Activated CD8-positive, alpha-beta memory T cell treated with anti-CD3 and anti-CD28 coated beads for 4 hours (primary cell): ENCODE measurements around the gene ITK.
A peak's percentile ranks its signal among the peaks of the same experiment; 100 is the strongest.

Source experiments
- DNase-seq, 2 donors: peaks; one replicate each; pipeline ENCODE4 v3.0.0-alpha.2; 2020; ENCODE audit warnings: low read depth in 2 of 2

Gene ITK

DNA sequence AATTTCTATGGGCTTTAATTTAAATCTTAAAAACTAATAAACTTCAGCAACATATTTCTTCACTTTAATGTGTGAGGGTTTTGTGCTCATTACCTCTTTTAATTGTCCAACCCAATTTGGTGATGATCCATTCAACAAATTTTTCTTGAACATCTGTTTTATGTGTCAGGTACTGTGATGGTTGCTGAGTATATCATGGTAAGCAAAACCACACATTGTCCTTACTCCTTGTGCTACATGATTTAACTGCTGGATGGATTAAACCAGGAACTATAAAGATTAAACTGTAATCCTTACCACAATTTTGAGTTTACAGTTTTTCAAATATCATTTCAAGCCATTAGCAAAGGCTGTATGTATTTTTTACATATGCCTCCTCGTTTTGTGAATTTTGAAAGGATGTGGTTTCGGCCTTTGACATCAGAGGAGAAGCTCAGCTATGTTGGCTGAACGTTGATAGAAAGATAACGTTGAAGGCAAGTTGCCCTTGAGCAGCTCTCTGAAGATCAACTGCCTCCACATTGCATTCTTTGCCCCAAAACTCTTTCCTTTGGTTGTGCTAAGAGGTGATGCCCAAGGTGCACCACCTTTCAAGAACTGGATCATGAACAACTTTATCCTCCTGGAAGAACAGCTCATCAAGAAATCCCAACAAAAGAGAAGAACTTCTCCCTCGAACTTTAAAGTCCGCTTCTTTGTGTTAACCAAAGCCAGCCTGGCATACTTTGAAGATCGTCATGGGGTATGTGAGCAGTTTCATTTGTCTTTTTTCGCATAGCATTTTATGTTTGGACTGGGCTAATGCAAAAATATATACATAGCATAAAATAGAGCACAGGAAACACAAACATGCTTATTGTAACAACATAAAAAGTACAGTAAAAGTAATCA, at the start of gene ITK:
ITK (plus strand) TSS at position 467 of the 891 bp plus-strand sequence; CDS start at position 605, 138 bp downstream.
- DNase-seq = no peak

- no peak for DNase-seq
These were observed 49.7 kb upstream of the ITK start for GRCh38 chr5:157130925-157131324.

GRCh38 chr5:157132281-157132612, 48.4 kb upstream of the ITK start:
- no peak for DNase-seq

DNA sequence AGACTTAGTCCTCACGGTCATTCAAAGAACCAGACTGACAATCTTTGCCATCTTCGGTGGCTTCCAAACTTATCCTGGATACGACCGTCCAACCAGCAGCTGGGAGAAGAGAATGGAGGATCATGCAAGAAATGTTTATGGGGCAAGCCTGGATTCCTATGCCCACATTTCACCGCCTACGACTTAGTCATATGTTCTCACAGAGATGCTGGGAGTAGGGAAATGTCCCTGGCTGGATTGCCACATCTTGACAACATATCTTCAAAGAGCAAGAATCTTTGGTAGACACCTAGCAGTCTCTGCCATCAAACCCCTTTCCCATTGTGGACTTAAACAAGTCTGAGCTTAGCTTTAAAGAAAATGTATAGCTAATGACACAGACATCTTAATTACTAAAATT, 42.9 kb upstream of the ITK start:
- no peak for DNase-seq

- DNase-seq = peak; percentile 81 to 90
These were observed 38.1 kb upstream of the ITK start, which contains the start of gene MED7 for GRCh38 chr5:157142317-157143126. Gene MED7 (minus strand): TSS chr5:157142865. CDS start chr5:157139431, 3,434 bp downstream.

DNA sequence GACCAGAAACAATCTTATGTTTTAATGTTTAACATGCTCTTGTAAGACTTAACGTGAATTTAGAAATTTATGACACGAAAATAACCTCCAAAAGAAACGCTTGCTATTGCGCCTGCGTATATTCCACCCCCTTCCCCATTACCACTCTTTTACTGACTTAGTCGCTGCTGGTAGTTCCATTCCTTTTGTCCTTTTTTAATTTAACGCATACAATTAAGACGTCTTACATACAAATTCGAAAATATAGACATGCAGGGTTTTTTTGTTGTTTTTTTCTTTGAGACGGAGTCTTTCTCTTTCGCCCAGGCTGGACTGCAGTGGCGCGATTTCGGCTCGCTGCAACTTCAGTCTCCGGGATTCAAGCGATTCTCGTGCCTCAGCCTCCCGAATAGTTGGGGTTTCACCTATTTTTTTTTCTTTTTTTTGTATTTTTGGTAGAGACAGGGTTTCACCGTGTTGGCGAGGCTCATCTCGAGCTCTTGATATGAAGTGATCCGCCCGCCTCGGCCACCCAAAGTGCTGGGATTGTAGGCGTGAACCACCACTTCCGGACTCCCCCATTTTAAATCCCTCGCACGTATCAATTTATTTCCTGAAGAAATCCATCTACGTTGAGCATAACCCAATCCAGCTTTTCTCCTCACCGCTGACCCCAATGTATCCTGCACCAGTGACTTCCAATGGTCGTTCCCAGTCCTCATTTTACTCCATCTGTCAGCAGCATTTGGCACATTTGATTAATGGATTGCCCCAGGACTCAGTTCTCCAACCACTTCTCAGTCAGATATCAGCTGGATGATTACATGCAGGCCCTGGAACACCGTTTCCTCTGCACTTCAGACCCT, 37.3 kb upstream of the ITK start:
- peak in 1 of 2 donors; percentile 17 for DNase-seq

DNA sequence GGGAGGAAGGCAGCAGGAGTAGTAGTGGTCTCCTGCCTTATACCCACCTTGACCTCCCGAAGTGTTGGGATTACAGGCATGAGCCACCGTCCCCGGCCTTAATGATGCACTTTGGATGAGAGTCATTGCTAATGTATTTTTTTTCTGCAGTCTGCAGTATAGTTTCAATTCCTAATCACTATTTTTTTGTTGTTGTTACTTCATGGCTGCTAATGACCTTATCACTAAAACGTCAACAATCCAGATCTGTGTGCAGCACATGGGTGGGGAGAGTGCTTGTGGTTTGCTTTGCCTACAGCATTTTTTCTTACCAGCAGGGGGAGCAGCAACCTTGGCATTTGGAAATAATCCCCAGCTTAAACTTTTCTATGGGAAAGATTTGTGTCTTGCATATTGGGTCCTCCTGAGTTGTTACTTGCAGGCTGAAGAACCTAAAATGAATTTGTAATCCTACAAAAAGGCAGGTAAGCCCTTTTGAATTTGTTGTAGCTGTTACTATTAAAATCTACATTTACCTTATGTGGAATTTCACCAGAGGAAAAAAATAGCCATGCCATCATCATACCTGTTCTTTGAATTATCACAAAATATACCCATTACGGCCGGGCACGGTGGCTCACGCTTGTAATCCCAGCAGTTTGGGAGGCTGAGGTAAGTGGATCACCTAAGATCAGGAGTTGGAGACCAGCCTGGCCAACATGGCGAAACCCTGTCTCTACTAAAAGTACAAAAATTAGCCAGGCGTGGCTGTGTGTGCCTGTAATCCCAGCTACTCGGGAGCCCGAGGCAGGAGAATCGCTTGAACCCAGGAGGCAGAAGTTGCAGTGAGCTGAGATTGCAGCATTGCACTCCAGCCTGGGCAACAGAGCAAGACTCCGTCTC, 31.7 kb upstream of the ITK start:
- DNase-seq = peak; percentile 69 to 75

GRCh38 chr5:157150995-157151394, 29.6 kb upstream of the ITK start:
- DNase-seq = no peak

DNA sequence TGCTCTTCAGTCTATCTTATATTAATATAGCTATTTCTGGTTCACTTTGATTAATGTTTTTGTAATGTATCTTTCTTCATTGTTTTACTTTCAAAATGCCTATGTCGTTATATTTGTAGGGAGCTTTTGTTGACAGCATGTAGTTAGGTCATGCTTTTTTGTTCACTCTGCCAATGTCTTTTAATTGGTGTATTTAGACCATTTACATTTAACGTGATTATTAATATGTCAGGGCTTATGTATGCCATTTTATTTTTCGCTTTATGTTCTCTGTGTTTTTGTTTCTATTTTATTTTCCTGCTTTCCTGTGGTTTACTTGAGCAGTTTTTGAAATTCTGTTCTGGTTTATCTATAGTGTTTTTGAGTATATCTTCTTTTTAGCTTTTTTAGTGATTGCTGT, 25.3 kb upstream of the ITK start:
- DNase-seq = no peak

GRCh38 chr5:157157293-157157891, 23.2 kb upstream of the ITK start:
- no peak for DNase-seq

GRCh38 chr5:157159209-157159751, 21.4 kb upstream of the ITK start:
- no peak for DNase-seq

DNA sequence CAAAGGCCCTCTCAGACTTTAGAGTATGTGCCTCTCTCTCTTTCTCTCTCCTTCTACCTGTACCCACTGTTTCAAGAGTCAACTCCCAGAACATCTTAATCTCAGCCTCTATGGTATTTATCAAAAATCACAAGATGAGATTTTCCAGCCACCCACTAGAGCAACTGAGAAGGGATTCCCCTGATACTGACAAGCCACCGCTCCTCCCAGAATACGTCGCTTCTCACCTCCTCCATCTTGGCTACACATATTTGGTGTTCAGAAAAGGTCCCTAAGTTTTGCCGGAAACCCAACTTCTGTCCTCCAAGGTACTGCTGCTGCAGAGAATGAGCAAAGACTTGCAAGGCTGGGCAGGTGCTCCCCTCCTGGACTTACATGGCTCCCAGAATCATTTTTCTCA, 20.6 kb upstream of the ITK start:
- no peak for DNase-seq

DNA sequence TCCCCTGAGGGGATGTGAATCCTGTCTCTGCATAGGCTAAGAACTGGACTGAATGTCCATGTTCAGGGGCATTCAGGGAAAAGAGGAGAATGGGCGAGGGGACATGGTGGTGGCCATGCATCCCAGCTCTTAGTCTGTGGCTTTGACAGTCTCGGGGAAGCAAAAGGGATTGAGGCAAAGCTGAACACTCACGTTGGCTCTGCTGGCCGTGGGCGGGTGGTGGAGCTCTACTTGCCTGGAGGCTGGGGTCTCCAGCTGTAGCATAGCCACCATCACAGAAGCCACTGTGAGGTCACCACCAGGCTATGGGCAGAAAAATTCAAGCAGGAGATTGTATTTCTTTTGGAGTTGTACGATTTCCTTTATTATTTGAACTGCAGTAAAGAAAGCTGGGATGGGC, 18.6 kb upstream of the ITK start:
- no peak for DNase-seq

- DNase-seq = no peak
These were observed 17.6 kb upstream of the ITK start for GRCh38 chr5:157162919-157163510.

DNA sequence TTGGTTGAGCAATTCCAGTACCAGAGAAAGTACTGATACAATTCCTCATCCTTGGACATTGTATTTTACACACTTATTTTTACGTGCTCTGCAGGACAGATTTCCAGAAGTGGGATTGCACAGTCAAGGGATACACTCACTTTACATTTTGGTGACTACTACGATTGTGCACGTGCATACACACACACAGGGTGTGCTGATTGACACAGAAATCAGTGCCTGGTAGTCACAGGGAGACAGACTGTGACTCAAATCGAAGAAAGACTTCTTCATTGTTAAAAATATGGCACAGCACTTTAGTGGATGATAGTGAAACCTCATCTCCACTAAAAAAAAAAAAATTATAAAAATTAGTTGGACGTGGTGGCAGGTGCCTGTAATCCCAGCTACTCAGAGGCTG, 16.1 kb upstream of the ITK start:
- no peak for DNase-seq

DNA sequence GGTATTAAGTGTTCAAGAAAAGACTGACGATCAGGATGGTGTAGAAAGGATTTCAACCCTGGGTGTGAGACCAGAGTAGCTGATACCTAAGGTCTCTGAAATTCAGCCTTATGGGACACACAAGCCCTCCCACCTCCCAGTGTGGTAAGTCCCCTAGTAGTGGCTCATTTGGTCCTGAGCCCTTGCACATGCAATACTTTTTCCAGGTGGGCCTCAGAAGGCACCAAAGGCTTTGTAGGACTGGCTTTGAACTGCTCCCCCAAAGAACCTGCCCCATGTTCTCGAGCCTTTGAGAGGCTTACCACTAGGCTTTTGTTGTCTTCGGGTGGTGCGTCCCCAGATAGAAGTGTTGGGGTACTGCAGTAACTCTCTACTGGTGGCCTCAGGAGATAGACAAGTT, 15.4 kb upstream of the ITK start:
- no peak for DNase-seq

GRCh38 chr5:157165668-157166067, 15.0 kb upstream of the ITK start:
- DNase-seq = no peak

DNA sequence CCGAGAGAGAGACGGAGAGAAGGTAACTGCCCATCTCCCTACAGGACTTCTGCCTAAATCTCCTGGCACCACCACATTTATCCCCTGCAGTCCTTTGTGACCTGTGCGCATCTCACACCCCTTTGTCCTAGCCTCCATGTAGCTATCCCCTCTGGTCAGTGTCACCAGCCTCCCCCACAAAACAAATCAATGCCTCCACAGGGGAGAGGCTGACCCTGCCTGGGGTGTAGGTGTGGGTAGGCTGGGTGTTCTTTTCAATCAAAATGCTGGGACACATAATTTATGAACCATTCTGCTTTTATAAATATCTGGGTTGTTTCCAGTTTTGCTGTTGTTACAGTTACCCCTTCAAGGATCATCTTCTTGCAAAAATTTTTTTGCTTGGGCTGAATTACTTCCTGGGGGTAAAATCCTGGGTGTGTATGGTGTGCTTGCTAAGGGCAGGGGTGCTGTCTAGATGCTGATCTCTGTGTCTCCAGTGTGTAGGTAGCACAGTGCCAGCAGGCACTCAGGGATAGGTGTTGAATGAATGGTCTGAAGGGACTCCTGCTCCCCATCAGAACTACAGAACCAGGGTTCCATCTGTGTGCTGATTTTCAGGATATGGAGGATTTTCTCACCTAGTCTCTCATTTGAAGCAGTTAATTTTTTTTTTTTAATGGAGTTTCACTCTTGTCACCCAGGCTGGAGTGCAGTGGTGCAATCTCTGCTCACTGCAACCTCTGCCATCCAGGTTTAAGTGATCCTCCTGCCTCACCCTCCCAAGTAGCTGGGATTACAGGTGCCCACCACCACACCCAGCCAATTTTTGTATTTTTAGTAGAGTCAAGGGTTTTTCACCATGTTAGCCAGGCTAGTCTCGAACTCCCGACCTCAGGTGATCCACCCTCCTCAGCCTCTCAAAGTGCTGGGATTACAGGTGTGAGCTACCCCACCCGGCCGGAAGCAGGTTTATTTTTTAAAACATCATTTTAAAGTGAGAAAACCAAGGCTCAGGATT, 14.1 kb upstream of the ITK start, which contains the start of gene GARIN3:
GARIN3 (minus strand) TSS at position 51 of the 1,000 bp plus-strand sequence. CDS start 96 bp downstream, outside the sequence.
- DNase-seq = no peak
